Endothelial cell of umbilical vein (primary cell): ENCODE results near the gene VHLL. TPM values are rescaled to one million over a fixed set of nuclear protein-coding genes. Genes with fewer than 3 reads are reported as not detected.

Source experiments
- BruUV-seq: library from RNA; stranded (reverse); fragments of 400-500 nt; replicated peaks from 2 replicates; lab custom pipeline; 2021; lab: Mats Ljungman, UMichigan
- CTCF ChIA-PET: fragments of 300-600, 350-600 bp; sonication (Branson Sonifier 250); formaldehyde crosslinking; loops from one replicate; lab custom pipeline; 2021; ENCODE audit warnings: antibody characterized with exemption, inconsistent platforms; lab: Charles Lee
- POLR2A ChIA-PET: fragments of 300-600, 350-600 bp; sonication (Branson Sonifier 250); formaldehyde crosslinking; loops from one replicate; lab custom pipeline; 2021; ENCODE audit warnings: antibody characterized with exemption, inconsistent platforms; lab: Charles Lee
- DNase-seq: peaks from one replicate; pipeline ENCODE4 v3.0.0-alpha.2; 2011; ENCODE audit warnings: low read depth, low spot score
- FAIRE-seq: peaks from 2 replicates; lab custom pipeline; 2011; peaks lifted over from hg19 to GRCh38; lab: Jason Lieb, UNC
- H2AFZ ChIP-seq: 2 replicates; pipeline ENCODE4 v1.6.0; 2012; ENCODE audit warnings: low read depth, low read length, control low read depth, inconsistent platforms
- H3K27ac ChIP-seq: 2 replicates; pipeline ENCODE4 v1.5.1; 2011; ENCODE audit warnings: low read depth, mild to moderate bottlenecking, control low read depth, low read length, moderate library complexity; ENCODE audit not compliant: insufficient read depth
- H3K27me3 ChIP-seq, 2 experiments: 2 replicates each; pipeline versions ENCODE4 v1.6.0 to v1.6.1; 2011; ENCODE audit warnings: low read length in 2 of 2, mixed read lengths in 1 of 2; ENCODE audit not compliant: control insufficient read depth in 2 of 2, insufficient read depth in 2 of 2
- H3K36me3 ChIP-seq, 2 experiments: 2 replicates in 1 of 2; 3 replicates in 1 of 2; pipeline ENCODE4 v1.5.1; 2011; ENCODE audit warnings: low read length in 2 of 2, mild to moderate bottlenecking in 1 of 2, moderate library complexity in 1 of 2; ENCODE audit not compliant: control insufficient read depth in 2 of 2, insufficient read depth in 2 of 2; ENCODE audit errors: extremely low read depth in 1 of 2
- H3K4me1 ChIP-seq: 3 replicates; pipeline ENCODE4 v1.5.1; 2011; ENCODE audit warnings: mild to moderate bottlenecking, low read length; ENCODE audit not compliant: control insufficient read depth, insufficient read depth; ENCODE audit errors: extremely low read depth
- H3K4me2 ChIP-seq: 2 replicates; pipeline ENCODE4 v1.6.1; 2011; ENCODE audit warnings: low read length, control low read depth, mixed read lengths; ENCODE audit not compliant: insufficient read depth
- H3K4me3 ChIP-seq, 3 experiments: fragments of 200-600 bp in 1 of 3; sonication (generic), shearing (Covaris generic) in 1 of 3; replicated peaks in 1 of 3; 2 replicates each; pipeline ENCODE4 v1.5.1; 2011 to 2016; ENCODE audit warnings: control low read depth in 3 of 3, low read length in 3 of 3, mild to moderate bottlenecking in 2 of 3, inconsistent platforms in 1 of 3, low read depth in 1 of 3, moderate library complexity in 1 of 3; ENCODE audit not compliant: insufficient read depth in 1 of 3
- H3K79me2 ChIP-seq: 2 replicates; pipeline ENCODE4 v1.6.0; 2012; ENCODE audit warnings: low read length, inconsistent platforms; ENCODE audit not compliant: control insufficient read depth, insufficient read depth
- H3K9ac ChIP-seq: replicated peaks from 2 replicates; pipeline ENCODE3; 2011; ENCODE audit warnings: low read length, control low read depth; ENCODE audit not compliant: insufficient read depth; ENCODE audit errors: extremely low read depth
- H3K9me1 ChIP-seq: replicated peaks from 3 replicates; pipeline ENCODE4 v1.6.0; 2011; ENCODE audit warnings: mild to moderate bottlenecking, low read length; ENCODE audit not compliant: control insufficient read depth, insufficient read depth; ENCODE audit errors: extremely low read depth
- H3K9me3 ChIP-seq: replicated peaks from 2 replicates; pipeline ENCODE4 v1.5.1; 2012; ENCODE audit warnings: low read length, inconsistent platforms; ENCODE audit not compliant: control insufficient read depth, insufficient read depth
- H4K20me1 ChIP-seq: replicated peaks from 2 replicates; pipeline ENCODE3; 2011; ENCODE audit warnings: mild to moderate bottlenecking, low read length; ENCODE audit not compliant: control insufficient read depth, insufficient read depth; ENCODE audit errors: extremely low read depth
- EZH2 ChIP-seq: IDR thresholded peaks from 2 replicates; pipeline ENCODE4 v1.6.1; 2012; ENCODE audit warnings: borderline replicate concordance, low read depth, mild to moderate bottlenecking, moderate library complexity, low read length, inconsistent platforms; ENCODE audit not compliant: severe bottlenecking
- GATA2 ChIP-seq: IDR thresholded peaks from 2 replicates; pipeline ENCODE4 v1.7.0; 2011; ENCODE audit warnings: low read depth, mild to moderate bottlenecking, moderate library complexity, mixed read lengths, low read length; ENCODE audit not compliant: insufficient read length, insufficient read depth
- JUN ChIP-seq: IDR thresholded peaks from 2 replicates; pipeline ENCODE4 v1.6.1; 2011; ENCODE audit warnings: borderline replicate concordance, low read depth; ENCODE audit not compliant: insufficient read length, insufficient read depth
- dilution Hi-C: fragments of 300-500 bp; cut with MboI; formaldehyde crosslinking; loops from one replicate; pipeline ENCODE4 v1.15.0; 2019; ENCODE audit warnings: low sequenced_read_pairs; ENCODE audit not compliant: extremely low pct_ligation_motif_present
- intact Hi-C: fragments of 100-400 bp; cut with micrococcal nuclease; formaldehyde crosslinking; loops from one replicate; pipeline ENCODE4 v1.10.0; 2022
- polyA plus RNA-seq, 4 experiments: library from polyadenylated mRNA; depleted of rRNA in 3 of 4; stranded (reverse) in 3 of 4; unstranded in 1 of 4; fragments of >200 nt; gene quantifications; 2 replicates each; pipeline versions ENCODE4 v1.2.1 to v1.2.3, GENCODE V29; 2011 to 2012; ENCODE audit warnings: missing spikeins in 1 of 4
- total RNA-seq: library from RNA; stranded (reverse); gene quantifications from 2 replicates; pipeline ENCODE4 v1.2.3, GENCODE V29; 2021
- TF ChIP-seq, protein P1 (sequence below), 2 donors: IDR thresholded peaks; 1 replicate in 1 of 2; 2 replicates in 1 of 2; pipeline ENCODE4 v1.5.1; 2011; ENCODE audit warnings: low read length in 2 of 2, mild to moderate bottlenecking in 2 of 2, moderate library complexity in 2 of 2, control low read depth in 1 of 2, inconsistent platforms in 1 of 2, low read depth in 1 of 2; ENCODE audit not compliant: insufficient read depth in 1 of 2; ENCODE audit errors: extremely low read depth in 1 of 2
- TF ChIP-seq, protein P2 (sequence below): IDR thresholded peaks from 2 replicates; pipeline ENCODE4 v1.6.1; 2011; ENCODE audit not compliant: insufficient read depth, insufficient read length

The VHLL gene
- total and polyA plus RNA-seq, 2 donors (not counting 3 experiments of a cell fraction or from before 2014, with no cell fraction given) = 0.73 TPM; not detected in 1

GRCh38 chr1:156276966-156277381 is 22.1 kb downstream of the VHLL start:
- no peak overlapping the region for H3K9ac ChIP-seq
- BruUV-seq = no TSS peak
- H3K9me1 ChIP-seq = no peaks in the 10 kb centered on the region
- no peaks in the 10 kb centered on the region for H3K9me3 ChIP-seq
- TF ChIP-seq JUN (no peak), EZH2 (no peak)
- TF ChIP-seq, protein P1, sequence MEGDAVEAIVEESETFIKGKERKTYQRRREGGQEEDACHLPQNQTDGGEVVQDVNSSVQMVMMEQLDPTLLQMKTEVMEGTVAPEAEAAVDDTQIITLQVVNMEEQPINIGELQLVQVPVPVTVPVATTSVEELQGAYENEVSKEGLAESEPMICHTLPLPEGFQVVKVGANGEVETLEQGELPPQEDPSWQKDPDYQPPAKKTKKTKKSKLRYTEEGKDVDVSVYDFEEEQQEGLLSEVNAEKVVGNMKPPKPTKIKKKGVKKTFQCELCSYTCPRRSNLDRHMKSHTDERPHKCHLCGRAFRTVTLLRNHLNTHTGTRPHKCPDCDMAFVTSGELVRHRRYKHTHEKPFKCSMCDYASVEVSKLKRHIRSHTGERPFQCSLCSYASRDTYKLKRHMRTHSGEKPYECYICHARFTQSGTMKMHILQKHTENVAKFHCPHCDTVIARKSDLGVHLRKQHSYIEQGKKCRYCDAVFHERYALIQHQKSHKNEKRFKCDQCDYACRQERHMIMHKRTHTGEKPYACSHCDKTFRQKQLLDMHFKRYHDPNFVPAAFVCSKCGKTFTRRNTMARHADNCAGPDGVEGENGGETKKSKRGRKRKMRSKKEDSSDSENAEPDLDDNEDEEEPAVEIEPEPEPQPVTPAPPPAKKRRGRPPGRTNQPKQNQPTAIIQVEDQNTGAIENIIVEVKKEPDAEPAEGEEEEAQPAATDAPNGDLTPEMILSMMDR (IDR thresholded peaks at IDR 0.05; ENCODE audit: extremely low read depth in 1 of 2, insufficient read depth in 1 of 2, low read depth in 1 of 2, low read length in 2 of 2) = no peak
- TF ChIP-seq, protein P2, sequence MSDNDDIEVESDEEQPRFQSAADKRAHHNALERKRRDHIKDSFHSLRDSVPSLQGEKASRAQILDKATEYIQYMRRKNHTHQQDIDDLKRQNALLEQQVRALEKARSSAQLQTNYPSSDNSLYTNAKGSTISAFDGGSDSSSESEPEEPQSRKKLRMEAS = no peak
- DNase-seq (no peak), FAIRE-seq (no peak)
- intact Hi-C loops (no loop called here), dilution Hi-C loops (no loop called here)
- H3K36me3 ChIP-seq = peaks cover 19 to 38% of the 10 kb centered on the region in 2 experiments
- POLR2A ChIA-PET = no interaction called here
- H3K4me2 ChIP-seq = no peak overlapping the region
- no peak overlapping the region for H2AFZ ChIP-seq
- CTCF ChIA-PET = no interaction called here
- no peak overlapping the region for H3K27ac ChIP-seq
- H4K20me1 ChIP-seq = peaks cover 2% of the 10 kb centered on the region
- no peaks in the 10 kb centered on the region for H3K27me3 ChIP-seq
- H3K79me2 ChIP-seq = peaks cover 40% of the 10 kb centered on the region
- H3K4me1 ChIP-seq = peaks cover 10% of the 10 kb centered on the region
- no peak overlapping the region for H3K4me3 ChIP-seq

- Histone ChIP-seq H3K36me3 (peaks cover 21 to 43% of the 10 kb centered on the region in 2 experiments), H3K27ac (no peak overlapping the region), H3K9me1 (no peaks in the 10 kb centered on the region), H3K27me3 (no peaks in the 10 kb centered on the region), H3K9me3 (no peaks in the 10 kb centered on the region), H4K20me1 (peaks cover 2% of the 10 kb centered on the region), H3K79me2 (peaks cover 35% of the 10 kb centered on the region), H3K9ac (no peak overlapping the region), H2AFZ (no peak overlapping the region), H3K4me2 (no peak overlapping the region), H3K4me3 (no peak overlapping the region), H3K4me1 (peaks cover 6% of the 10 kb centered on the region)
- DNase-seq = no peak
- ChIA-PET POLR2A (interaction anchor here (0.7 kb wide), 1 partner anchor 17 kb away, joined by 4 read pairs; no protein-coding TSS in a partner anchor), CTCF (no interaction called here)
- FAIRE-seq = no peak
- dilution Hi-C loops (no loop called here), intact Hi-C loops (no loop called here)
- BruUV-seq = no TSS peak
- no peak for TF ChIP-seq GATA2
Measured at GRCh38 chr1:156276532-156276931, 22.6 kb downstream of the VHLL start.
